ENCODE data around the gene CD4.

CD4 gene

GRCh38 chr12:6766651-6767349 is 22.5 kb upstream of the CD4 start (continued):
- no peak for TF ChIP-seq ZNF645 (tag by site-specific recombination; IDR thresholded peaks at IDR 0.05)
- TF ChIP-seq ZNF311 (tag by site-specific recombination; IDR thresholded peaks at IDR 0.05; ENCODE audit: borderline replicate concordance) = no peak
- no peak for TF ChIP-seq ZNF302 (tag by site-specific recombination; IDR thresholded peaks at IDR 0.05; ENCODE audit: low read depth)
- no peak for TF ChIP-seq ZNF704 (tag by site-specific recombination; IDR thresholded peaks at IDR 0.05)
- TF ChIP-seq INSM2 (tag by site-specific recombination; IDR thresholded peaks at IDR 0.05) = no peak
- TF ChIP-seq ZEB2 (tag by site-specific recombination; IDR thresholded peaks at IDR 0.05) = peak; percentile 91
- no peak for TF ChIP-seq ZNF473 (tag by site-specific recombination; IDR thresholded peaks at IDR 0.05)
- no peak; the same call in 1 of the 2 replicates for TF ChIP-seq ZFHX2 (tag by site-specific recombination; conservative IDR thresholded peaks at IDR 0.05)
- TF ChIP-seq ZNF433 (tag by site-specific recombination; IDR thresholded peaks at IDR 0.05; ENCODE audit: low read depth) = no peak
- no peak for TF ChIP-seq GLI4 (tag by site-specific recombination; IDR thresholded peaks at IDR 0.05)
- TF ChIP-seq ZBTB17 (tag by site-specific recombination; IDR thresholded peaks at IDR 0.05) = no peak
- TF ChIP-seq PATZ1 (tag by site-specific recombination; IDR thresholded peaks at IDR 0.05) = peak; percentile 99
- TF ChIP-seq ZNF558 (tag by site-specific recombination; IDR thresholded peaks at IDR 0.05) = no peak
- no peak for TF ChIP-seq ZNF654 (tag by site-specific recombination; IDR thresholded peaks at IDR 0.05; ENCODE audit: low read depth)
- peak; percentile 82; the same call in 1 of the 2 replicates for TF ChIP-seq ZNF777 (tag by site-specific recombination; IDR thresholded peaks at IDR 0.05; ENCODE audit: borderline replicate concordance)
- no peak for TF ChIP-seq YY2 (tag by site-specific recombination; IDR thresholded peaks at IDR 0.05)
- TF ChIP-seq ZNF510 (tag by site-specific recombination; IDR thresholded peaks at IDR 0.05; ENCODE audit: insufficient replicate concordance) = no peak
- TF ChIP-seq ZNF664 (tag by site-specific recombination; IDR thresholded peaks at IDR 0.05) = no peak
- peak; percentile 30; the same call in 1 of the 2 replicates for TF ChIP-seq ZNF76 (tag by site-specific recombination; IDR thresholded peaks at IDR 0.05; ENCODE audit: borderline replicate concordance, low read depth)
- 0 out of 2 replicates have a peak, but pooled peaks have one; percentile 18 for TF ChIP-seq ZNF423 (tag by site-specific recombination; IDR thresholded peaks at IDR 0.05)
- no peak for TF ChIP-seq ZNF138 (tag by site-specific recombination; IDR thresholded peaks at IDR 0.05; ENCODE audit: borderline replicate concordance)
- no peak for TF ChIP-seq ZNF555 (tag by site-specific recombination; conservative IDR thresholded peaks at IDR 0.05)
- TF ChIP-seq ZNF660 (tag by site-specific recombination; IDR thresholded peaks at IDR 0.05) = no peak; the same call in 1 of the 2 replicates
- TF ChIP-seq ZSCAN16 (tag by site-specific recombination; IDR thresholded peaks at IDR 0.05) = no peak
- TF ChIP-seq ZNF248 (tag by site-specific recombination; IDR thresholded peaks at IDR 0.05) = no peak
- TF ChIP-seq EGR2 (tag by site-specific recombination; IDR thresholded peaks at IDR 0.05; ENCODE audit: low read depth) = no peak
- TF ChIP-seq ZNF488 (tag by site-specific recombination; IDR thresholded peaks at IDR 0.05) = no peak
- no peak for TF ChIP-seq ZNF169 (tag by site-specific recombination; IDR thresholded peaks at IDR 0.05)
- no peak for TF ChIP-seq ZNF280C (tag by site-specific recombination; IDR thresholded peaks at IDR 0.05)
- no peak for TF ChIP-seq ZNF335 (tag by site-specific recombination; conservative IDR thresholded peaks at IDR 0.05)
- TF ChIP-seq ZNF404 (tag by site-specific recombination; IDR thresholded peaks at IDR 0.05) = no peak
- no peak for TF ChIP-seq ZNF121 (tag by site-specific recombination; IDR thresholded peaks at IDR 0.05)
